ENCODE measurements around the gene ZBTB39.

ZBTB39 gene

GRCh38 chr12:56958422-56958821 lies 47.9 kb downstream of the ZBTB39 start:
- in situ Hi-C loops (cut with HindIII; ENCODE audit: low sequenced_read_pairs), result no loop called here
- H3K4me3 ChIP-seq (ENCODE audit: low read depth, low read length), result no peak overlapping the region
- TF ChIP-seq CTCF (IDR thresholded peaks at IDR 0.05; ENCODE audit: low read depth, low read length), result no peak
- no peak for DNase-seq (ENCODE audit: low read depth, low spot score)

- no peak within 1 kb of the TSS for H3K4me3 ChIP-seq (ENCODE audit: low read depth, low read length)
- DNase-seq (ENCODE audit: low read depth, low spot score), result no peak
- in situ Hi-C loops (cut with HindIII; ENCODE audit: low sequenced_read_pairs), result no loop called here
- no peak for TF ChIP-seq CTCF (IDR thresholded peaks at IDR 0.05; ENCODE audit: low read depth, low read length)
Observed at GRCh38 chr12:56957229-56958052, 48.9 kb downstream of the ZBTB39 start, which contains the start of gene RDH16. RDH16 (minus strand) TSS chr12:56957608; CDS start chr12:56957462, 146 bp downstream.

- no peak overlapping the region for H3K4me3 ChIP-seq (ENCODE audit: low read depth, low read length)
- DNase-seq (ENCODE audit: low read depth, low spot score), result no peak
- TF ChIP-seq CTCF (IDR thresholded peaks at IDR 0.05; ENCODE audit: low read depth, low read length), result no peak
- in situ Hi-C loops (cut with HindIII; ENCODE audit: low sequenced_read_pairs), result no loop called here
Observed at GRCh38 chr12:56955631-56956256, 50.6 kb downstream of the ZBTB39 start.

- no peak for DNase-seq (ENCODE audit: low read depth, low spot score)
- in situ Hi-C loops (cut with HindIII; ENCODE audit: low sequenced_read_pairs), result no loop called here
- no peak for TF ChIP-seq CTCF (IDR thresholded peaks at IDR 0.05; ENCODE audit: low read depth, low read length)
- no peak overlapping the region for H3K4me3 ChIP-seq (ENCODE audit: low read depth, low read length)
Observed at GRCh38 chr12:56954958-56955355, 51.4 kb downstream of the ZBTB39 start.

GRCh38 chr12:56954057-56954957 lies 52.0 kb downstream of the ZBTB39 start:
- no peak for TF ChIP-seq CTCF (IDR thresholded peaks at IDR 0.05; ENCODE audit: low read depth, low read length)
- H3K4me3 ChIP-seq (ENCODE audit: low read depth, low read length), result no peak overlapping the region
- no peak for DNase-seq (ENCODE audit: low read depth, low spot score)
- in situ Hi-C loops (cut with HindIII; ENCODE audit: low sequenced_read_pairs), result no loop called here

GRCh38 chr12:56953314-56953713 lies 53.0 kb downstream of the ZBTB39 start:
- in situ Hi-C loops (cut with HindIII; ENCODE audit: low sequenced_read_pairs), result no loop called here
- TF ChIP-seq CTCF (IDR thresholded peaks at IDR 0.05; ENCODE audit: low read depth, low read length), result no peak
- no peak for DNase-seq (ENCODE audit: low read depth, low spot score)
- no peak overlapping the region for H3K4me3 ChIP-seq (ENCODE audit: low read depth, low read length)

Measured in astrocyte of the spinal cord (primary cell).